Transverse colon (tissue), 4 donors: Measurements from ENCODE around the gene ATG7.

Experiments
- EP300 ChIP-seq: sonication (generic); formaldehyde crosslinking; IDR thresholded peaks from one replicate; pipeline ENCODE4 v1.6.1; 2017; ENCODE audit warnings: antibody characterized with exemption, low read depth
- POLR2A ChIP-seq: fragments of 450-650 bp; IDR thresholded peaks from one replicate; pipeline ENCODE4 v1.6.1; 2016; ENCODE audit warnings: antibody characterized with exemption, mild to moderate bottlenecking, moderate library complexity
- POLR2AphosphoS5 ChIP-seq, 3 donors: sonication (generic); formaldehyde crosslinking; IDR thresholded peaks; one replicate each; pipeline ENCODE4 v1.6.1; 2016; ENCODE audit warnings: antibody characterized with exemption in 3 of 3
- TF ChIP-seq, protein P1 (sequence below), 5 experiments: fragments of 200-600 bp in 3 of 5; fragments of 450-650 bp in 2 of 5; sonication (generic) in 3 of 5; IDR thresholded peaks; 1 replicate in 2 of 5; 2 replicates in 3 of 5; pipeline ENCODE4 v1.5.1; 2016 to 2017; ENCODE audit warnings: antibody characterized with exemption in 5 of 5, inconsistent platforms in 3 of 5, mild to moderate bottlenecking in 2 of 5, moderate library complexity in 1 of 5

DNA sequence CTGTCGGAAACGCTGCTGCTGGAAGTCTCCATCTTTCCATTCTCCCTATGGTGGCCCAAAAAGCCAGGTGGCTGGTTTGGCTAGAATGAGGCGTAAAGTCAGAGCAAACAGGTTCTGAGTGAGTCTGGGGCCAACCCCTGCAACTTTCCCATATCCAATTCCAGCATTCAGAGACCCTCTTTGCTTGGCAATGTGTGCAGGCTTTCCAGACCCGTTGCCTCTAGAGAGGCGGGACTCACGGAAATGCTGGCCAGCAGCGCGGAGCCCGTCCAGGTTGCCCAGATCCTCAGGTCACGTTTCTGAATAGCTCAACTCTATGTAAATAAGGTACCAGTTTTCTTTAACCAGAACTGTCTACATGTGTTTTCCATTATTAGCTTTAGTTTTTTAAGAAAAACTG is 303.5 kb downstream of the ATG7 start:
- TF ChIP-seq, protein P1, sequence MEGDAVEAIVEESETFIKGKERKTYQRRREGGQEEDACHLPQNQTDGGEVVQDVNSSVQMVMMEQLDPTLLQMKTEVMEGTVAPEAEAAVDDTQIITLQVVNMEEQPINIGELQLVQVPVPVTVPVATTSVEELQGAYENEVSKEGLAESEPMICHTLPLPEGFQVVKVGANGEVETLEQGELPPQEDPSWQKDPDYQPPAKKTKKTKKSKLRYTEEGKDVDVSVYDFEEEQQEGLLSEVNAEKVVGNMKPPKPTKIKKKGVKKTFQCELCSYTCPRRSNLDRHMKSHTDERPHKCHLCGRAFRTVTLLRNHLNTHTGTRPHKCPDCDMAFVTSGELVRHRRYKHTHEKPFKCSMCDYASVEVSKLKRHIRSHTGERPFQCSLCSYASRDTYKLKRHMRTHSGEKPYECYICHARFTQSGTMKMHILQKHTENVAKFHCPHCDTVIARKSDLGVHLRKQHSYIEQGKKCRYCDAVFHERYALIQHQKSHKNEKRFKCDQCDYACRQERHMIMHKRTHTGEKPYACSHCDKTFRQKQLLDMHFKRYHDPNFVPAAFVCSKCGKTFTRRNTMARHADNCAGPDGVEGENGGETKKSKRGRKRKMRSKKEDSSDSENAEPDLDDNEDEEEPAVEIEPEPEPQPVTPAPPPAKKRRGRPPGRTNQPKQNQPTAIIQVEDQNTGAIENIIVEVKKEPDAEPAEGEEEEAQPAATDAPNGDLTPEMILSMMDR (IDR thresholded peaks at IDR 0.05): no peak
- no peak for TF ChIP-seq POLR2A
- TF ChIP-seq POLR2AphosphoS5 (IDR thresholded peaks at IDR 0.05): no peak
- no peak for TF ChIP-seq EP300
